ENCODE data around the gene PTPRN. TPM values are rescaled to one million over a fixed set of nuclear protein-coding genes. Genes with fewer than 3 reads are reported as not detected.

The PTPRN gene
- total and polyA plus RNA-seq, 8 donors: 6.3 to 220 (median 37.0) TPM

DNA sequence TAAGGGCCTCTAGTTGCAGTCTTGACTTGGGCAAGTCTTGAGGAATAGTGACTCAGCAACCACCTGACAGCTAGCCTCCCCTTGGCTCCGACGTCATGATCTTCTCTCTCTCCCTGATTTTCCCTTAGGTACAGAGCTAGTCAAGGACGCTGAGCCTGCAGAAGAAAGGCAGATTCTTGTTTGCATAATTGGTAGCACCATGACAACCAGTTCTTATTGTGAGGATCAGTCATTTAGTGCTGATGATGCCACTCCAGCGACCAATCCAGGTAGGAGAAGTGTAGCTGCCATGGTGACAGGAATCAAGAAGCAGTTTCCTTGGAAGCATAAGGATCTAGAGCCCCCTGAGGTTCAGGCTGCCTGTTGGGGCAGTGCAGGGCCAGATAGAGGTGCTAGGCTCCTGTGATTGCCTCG is 26.2 kb upstream of the PTPRN start:
- no peak for FAIRE-seq
- DNase-seq: no peak
- no peaks in the 10 kb centered on the region for H3K36me3 ChIP-seq

DNA sequence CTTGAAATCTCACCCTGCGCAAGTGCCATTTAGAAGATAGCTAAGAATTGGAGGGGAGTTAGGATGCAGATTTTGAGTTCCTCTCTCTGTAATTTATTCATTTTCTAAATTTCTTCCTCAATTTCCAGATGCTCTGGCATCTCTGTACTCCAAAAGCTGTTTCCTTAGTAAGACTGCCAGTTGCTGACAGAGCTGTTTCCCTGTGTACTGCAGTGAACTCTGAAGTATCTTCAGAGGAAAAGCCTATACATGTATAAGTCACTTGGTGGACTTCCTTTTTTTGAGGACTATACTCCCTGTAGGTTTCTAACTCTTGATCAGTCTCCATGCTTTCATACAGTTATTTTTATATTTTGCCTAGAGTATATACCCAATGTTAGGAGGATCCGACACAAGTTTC is 24.9 kb upstream of the PTPRN start:
- TF ChIP-seq, protein P1, sequence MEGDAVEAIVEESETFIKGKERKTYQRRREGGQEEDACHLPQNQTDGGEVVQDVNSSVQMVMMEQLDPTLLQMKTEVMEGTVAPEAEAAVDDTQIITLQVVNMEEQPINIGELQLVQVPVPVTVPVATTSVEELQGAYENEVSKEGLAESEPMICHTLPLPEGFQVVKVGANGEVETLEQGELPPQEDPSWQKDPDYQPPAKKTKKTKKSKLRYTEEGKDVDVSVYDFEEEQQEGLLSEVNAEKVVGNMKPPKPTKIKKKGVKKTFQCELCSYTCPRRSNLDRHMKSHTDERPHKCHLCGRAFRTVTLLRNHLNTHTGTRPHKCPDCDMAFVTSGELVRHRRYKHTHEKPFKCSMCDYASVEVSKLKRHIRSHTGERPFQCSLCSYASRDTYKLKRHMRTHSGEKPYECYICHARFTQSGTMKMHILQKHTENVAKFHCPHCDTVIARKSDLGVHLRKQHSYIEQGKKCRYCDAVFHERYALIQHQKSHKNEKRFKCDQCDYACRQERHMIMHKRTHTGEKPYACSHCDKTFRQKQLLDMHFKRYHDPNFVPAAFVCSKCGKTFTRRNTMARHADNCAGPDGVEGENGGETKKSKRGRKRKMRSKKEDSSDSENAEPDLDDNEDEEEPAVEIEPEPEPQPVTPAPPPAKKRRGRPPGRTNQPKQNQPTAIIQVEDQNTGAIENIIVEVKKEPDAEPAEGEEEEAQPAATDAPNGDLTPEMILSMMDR (IDR thresholded peaks at IDR 0.05): no peak
- H3K36me3 ChIP-seq: no peaks in the 10 kb centered on the region
- 91 to 96% methylated on average over 2 of the region's 2 CpGs for WGBS, 2 donors
- intact Hi-C loops (cut with DNase I): no loop called here
- DNase-seq: no peak
- H3K27me3 ChIP-seq: peaks cover 0 to 24% (median 3%) of the 10 kb centered on the region in 4 donors
- no peaks in the 10 kb centered on the region for H3K9me3 ChIP-seq
- no peak overlapping the region for H3K4me3 ChIP-seq
- no peak for FAIRE-seq
- no peaks in the 10 kb centered on the region for H3K4me1 ChIP-seq
- no peak for ATAC-seq
- H3K27ac ChIP-seq: no peak overlapping the region

More for the DNA sequence above, 26.2 kb upstream of the PTPRN start:
- H3K4me3 ChIP-seq: no peak overlapping the region
- H3K4me1 ChIP-seq: no peaks in the 10 kb centered on the region
- peaks cover 0 to 24% (median 3%) of the 10 kb centered on the region in 4 donors for H3K27me3 ChIP-seq
- H3K27ac ChIP-seq: no peak overlapping the region
- intact Hi-C loops (cut with DNase I): no loop called here
- 34 to 35% methylated on average over 5 of the region's 5 CpGs for WGBS, 2 donors
- H3K9me3 ChIP-seq: no peaks in the 10 kb centered on the region
- peak in 2 of 4 donors; percentile 16 to 42 for ATAC-seq
- TF ChIP-seq, protein P1 (IDR thresholded peaks at IDR 0.05): no peak

DNA sequence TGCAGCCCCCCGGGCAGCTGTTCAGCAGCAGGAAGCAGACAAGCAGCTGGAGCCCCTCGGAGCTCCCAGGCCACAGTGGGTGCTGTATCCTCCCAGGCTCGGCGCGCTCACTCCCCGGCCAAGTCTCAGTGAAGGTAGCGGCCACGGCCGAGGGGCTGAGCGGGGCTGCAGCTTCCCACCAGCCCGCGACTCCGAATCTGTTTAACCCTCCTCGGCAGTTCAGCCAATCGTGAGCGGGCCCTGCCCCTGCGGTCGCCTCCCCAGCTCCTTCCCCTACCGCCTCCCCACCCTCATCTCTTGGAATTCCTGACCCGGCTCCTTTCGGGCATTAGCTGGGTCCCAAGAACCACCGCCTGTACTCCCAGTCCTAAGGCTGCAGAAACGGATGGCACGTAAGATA is 23.3 kb upstream of the PTPRN start, which contains the start of gene RESP18:
Gene RESP18, minus strand, starts transcription at position 203 of the 400 bp plus-strand sequence.
- no peaks in the 10 kb centered on the region for H3K9me3 ChIP-seq
- WGBS, 2 donors: 11 to 13% methylated on average over 24 of the region's 24 CpGs
- no peak for FAIRE-seq
- peaks cover 0 to 24% (median 3%) of the 10 kb centered on the region in 4 donors for H3K27me3 ChIP-seq
- no peak within 1 kb of the TSS for H3K27ac ChIP-seq
- no peaks in the 10 kb centered on the region for H3K36me3 ChIP-seq
- intact Hi-C loops (cut with DNase I): no loop called here
- TF ChIP-seq, protein P1 (IDR thresholded peaks at IDR 0.05): no peak
- no peak for DNase-seq
- ATAC-seq: no peak
- no peaks in the 10 kb centered on the region for H3K4me1 ChIP-seq
- H3K4me3 ChIP-seq: no peak within 1 kb of the TSS

DNA sequence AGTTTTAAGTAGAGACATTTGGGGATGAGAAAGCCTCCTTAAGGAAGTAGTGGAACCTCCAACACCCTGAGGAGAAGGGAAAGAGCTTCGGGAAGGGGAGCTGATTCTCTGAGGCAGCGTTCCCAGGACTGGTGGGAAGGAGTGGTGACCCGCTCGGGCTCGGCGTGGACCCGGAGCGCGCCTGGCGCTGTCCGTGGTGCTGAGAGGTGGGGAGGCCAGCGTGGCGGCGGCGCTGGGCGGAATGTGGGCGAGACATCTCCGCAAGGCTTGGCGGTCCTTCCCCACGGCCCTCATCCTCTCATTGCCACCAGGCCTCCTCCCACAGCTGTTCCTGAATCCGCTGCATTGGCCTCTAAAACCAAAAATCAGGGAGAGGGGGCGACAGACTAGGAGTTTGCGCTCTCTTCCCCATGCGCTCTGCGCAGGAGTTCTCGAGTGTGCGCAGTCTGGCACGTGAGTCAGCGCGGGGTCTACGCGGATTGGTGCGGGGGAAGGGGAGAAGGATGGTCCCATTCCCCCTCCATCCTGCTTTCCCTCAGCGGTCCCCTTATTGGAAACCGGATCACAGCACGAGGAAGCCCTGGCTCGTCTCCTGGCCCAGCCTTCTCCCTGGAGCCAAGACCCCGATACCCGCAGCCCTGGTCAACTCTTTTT is 22.5 kb upstream of the PTPRN start:
- H3K9me3 ChIP-seq: no peaks in the 10 kb centered on the region
- FAIRE-seq: no peak
- DNase-seq: peak in 4 of 6 donors; percentile 19 to 72 (median 50)
- intact Hi-C loops (cut with DNase I): no loop called here
- no peak overlapping the region for H3K4me3 ChIP-seq
- H3K27ac ChIP-seq: no peak overlapping the region
- no peaks in the 10 kb centered on the region for H3K36me3 ChIP-seq
- TF ChIP-seq, protein P1 (IDR thresholded peaks at IDR 0.05): no peak
- H3K27me3 ChIP-seq: peaks cover 0 to 15% (median 3%) of the 10 kb centered on the region in 4 donors
- WGBS, 2 donors: 12 to 14% methylated on average over 39 of the region's 39 CpGs
- peak in 3 of 4 donors; percentile 59 to 89 (median 76) for ATAC-seq
- no peaks in the 10 kb centered on the region for H3K4me1 ChIP-seq

DNA sequence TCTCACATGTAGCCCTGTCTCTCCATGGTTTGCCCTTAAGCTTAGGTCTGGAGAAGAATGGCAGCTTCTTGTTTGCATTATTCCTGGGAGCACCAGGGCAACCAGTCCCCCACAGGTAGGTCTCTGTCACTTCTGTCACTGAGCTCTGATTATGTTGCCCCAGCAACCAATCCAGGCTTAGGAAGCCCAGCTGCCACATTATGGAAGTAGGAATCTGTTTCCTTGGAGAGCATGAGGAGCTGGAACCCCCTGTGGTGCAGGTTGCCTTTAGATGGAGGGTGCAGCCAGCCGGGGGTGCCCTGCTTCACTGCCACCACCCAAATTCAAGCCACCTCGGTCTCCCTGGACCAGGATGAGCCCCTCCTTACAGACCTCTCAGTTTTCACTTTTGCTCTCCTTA is 18.5 kb upstream of the PTPRN start:
- peak in 3 of 4 donors; percentile 19 to 76 (median 68) for ATAC-seq
- TF ChIP-seq, protein P1 (IDR thresholded peaks at IDR 0.05): no peak
- Histone ChIP-seq H3K4me1 (no peaks in the 10 kb centered on the region), H3K27me3 (peaks cover 0 to 13% (median 3%) of the 10 kb centered on the region in 4 donors), H3K4me3 (no peak overlapping the region), H3K27ac (no peak overlapping the region), H3K36me3 (no peaks in the 10 kb centered on the region), H3K9me3 (no peaks in the 10 kb centered on the region)
- intact Hi-C loops (cut with DNase I): no loop called here
- FAIRE-seq: no peak
- 20 to 42% methylated on average over 2 of the region's 2 CpGs for WGBS, 2 donors
- no peak for DNase-seq
